NCI-H1092 treated with DMSO at 0.1 percent for 48 hours (cell line): Measurements from ENCODE around the gene CEP290.

ENCODE experiments used
- DNase-seq: peaks from one replicate; lab custom pipeline; 2025; lab: John Stamatoyannopoulos, UW

Gene CEP290

DNA sequence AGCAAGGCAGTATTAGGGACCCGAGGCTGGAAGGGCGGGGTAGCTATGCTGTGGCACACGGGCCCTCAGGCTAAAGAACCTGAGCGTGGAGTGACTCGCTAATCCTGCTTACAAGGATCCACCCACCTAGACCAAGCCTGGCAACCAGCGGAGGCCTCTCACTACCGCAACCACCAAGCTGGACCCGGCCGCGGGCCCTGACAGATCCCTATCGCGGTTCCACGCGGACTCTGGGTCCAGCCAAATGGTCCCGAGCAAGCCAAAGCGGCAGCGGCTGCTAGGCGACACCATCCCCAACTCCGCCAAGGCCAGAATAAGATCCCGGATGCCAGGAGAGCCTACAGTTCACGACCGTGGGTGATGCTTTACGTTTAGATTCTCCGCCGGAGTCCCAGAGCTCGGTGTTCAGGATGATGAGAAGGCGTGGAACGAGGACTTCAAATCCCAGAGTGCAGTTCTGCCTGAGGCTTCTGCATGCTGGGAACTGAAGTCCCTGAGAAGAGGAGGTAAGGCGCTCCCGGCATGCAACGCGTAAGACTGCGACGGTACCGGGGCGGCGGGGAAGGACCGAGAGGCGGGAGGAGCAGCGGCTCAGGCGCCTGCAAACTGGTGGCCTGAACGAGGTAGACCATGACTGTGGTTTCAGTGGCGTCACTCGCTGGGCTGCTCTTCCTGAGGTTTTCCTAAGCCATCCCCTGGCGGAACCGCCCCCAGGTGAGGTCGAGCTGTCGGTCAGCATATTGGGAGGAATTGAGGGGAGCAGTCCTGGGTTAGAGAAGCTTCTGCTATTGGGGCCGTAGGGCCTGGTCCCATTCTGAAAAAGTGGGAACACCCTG, at the start of gene CEP290, which contains the start of gene TMTC3:
Gene CEP290 (minus strand): TSS at position 315 of the 836 bp plus-strand sequence. CDS start 781 bp downstream, outside the sequence.
Gene TMTC3 (plus strand): TSS at position 534 of the 836 bp plus-strand sequence. CDS start 6,009 bp downstream, outside the sequence.
- DNase-seq, result peak; percentile 97

GRCh38 chr12:88188180-88188579, 46.3 kb upstream of the CEP290 start:
- no peak for DNase-seq

- DNase-seq, result no peak
Measured at GRCh38 chr12:88187571-88187970, 45.7 kb upstream of the CEP290 start.

- DNase-seq, result no peak
Measured at GRCh38 chr12:88185988-88186387, 44.1 kb upstream of the CEP290 start.

DNA sequence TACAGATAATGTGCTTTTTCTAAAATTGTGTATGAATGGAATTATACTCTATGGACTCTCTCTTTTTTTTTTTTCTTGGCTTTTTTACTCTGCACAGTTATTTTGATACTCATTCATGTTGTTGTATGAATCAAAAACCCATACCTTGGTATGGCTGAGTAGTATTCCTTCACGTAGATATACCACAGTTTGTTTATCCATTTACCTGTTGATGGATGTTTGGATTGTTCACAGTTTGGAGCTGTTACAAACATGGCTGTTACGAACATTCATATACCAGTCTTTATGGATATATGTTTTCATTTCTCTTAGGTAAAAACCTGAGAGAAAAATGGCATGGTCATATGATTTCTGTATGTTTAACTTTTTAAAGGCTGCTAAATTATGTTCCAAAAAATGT, 43.4 kb upstream of the CEP290 start:
- DNase-seq, result no peak

GRCh38 chr12:88184196-88184595, 42.3 kb upstream of the CEP290 start:
- no peak for DNase-seq

DNA sequence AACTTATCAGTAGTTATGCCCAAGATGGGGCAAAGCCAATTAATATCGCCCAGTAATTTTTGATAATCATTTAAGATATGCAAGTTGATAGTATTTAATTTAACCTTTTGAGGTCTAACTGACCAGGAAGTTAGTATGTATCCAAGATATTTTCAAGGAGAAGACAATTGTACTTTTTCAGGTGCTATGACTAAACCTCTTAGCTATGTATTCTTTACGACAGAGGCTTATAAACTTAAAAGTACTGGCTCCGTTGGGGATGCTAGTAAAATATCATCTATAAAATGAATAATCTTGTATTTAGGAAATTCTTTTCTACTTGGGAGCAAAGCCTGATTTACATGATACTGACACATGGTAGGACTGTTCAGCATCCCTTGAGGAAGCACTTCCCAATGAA, 40.5 kb upstream of the CEP290 start:
- no peak for DNase-seq

- no peak for DNase-seq
Measured at GRCh38 chr12:88181881-88182280, 40.0 kb upstream of the CEP290 start.

DNA sequence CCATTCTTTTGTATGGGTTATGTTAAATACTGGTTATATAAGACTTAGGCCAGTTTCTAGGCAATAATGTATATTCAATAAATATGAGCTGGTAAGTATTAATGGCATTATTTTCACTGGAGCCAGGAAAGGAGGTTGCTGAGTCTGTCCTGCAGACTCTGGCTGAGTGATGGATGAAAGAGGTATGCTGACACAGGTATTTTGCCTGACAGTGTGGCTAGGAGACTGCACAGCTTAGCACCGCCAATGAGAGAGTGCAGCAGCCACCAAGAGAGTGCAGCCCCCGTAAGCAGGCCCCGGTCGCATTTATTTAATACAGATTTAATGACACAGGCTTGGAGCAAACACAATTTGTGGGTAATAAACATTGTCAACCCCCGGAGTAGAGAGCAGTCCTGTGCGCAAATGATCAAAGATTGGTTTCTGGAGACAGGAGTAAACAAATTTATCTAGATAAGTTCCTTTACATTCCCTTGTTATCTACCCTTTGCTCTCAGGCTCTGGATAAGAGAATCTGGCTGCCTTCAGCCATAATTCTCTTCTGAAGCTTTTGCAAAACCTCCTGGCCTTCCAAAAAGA, 37.6 kb upstream of the CEP290 start:
- no peak for DNase-seq

DNA sequence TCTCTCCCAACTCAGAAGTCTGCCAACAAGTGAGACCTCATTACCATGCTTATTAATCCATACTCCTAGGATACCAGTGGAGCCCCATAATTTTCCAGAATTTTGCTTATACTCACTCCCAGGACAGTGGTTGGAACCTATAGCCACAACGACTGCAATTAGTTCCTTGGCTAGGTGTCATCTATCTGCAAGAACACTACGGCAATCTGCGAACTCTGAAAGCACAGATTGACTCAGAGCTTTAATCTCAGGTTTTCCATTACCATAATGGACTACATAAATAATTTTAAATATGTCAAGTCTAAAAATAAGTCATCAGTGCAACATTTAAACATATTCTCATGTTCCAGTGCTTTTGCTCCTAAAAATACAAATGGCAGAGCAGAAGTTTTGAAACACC, 33.7 kb upstream of the CEP290 start:
- no peak for DNase-seq

- DNase-seq, result no peak
Measured at GRCh38 chr12:88172844-88173407, 31.0 kb upstream of the CEP290 start.

GRCh38 chr12:88167384-88167783, 25.5 kb upstream of the CEP290 start:
- no peak for DNase-seq

- no peak for DNase-seq
Measured at GRCh38 chr12:88166179-88166578, 24.3 kb upstream of the CEP290 start.

DNA sequence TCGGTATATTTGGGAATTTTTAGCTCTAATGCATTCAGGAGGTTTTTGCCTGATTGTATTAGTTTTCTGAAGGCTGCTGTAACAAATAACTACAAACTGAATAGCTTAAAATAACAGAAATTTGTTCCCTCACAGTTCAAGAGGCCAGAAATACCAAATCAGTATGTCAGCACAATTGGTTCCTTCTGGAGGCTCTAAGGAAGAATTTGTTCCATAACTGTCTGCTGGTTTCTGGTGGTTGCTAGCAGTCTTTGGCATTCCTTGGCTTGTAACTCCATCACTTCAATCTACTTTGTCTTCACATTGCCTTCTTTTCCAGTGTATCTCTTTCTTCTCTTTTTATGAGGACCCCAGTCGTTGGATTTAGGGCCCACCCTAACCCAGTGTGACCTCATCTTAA, 21.5 kb upstream of the CEP290 start:
- no peak for DNase-seq

- no peak for DNase-seq
Measured at GRCh38 chr12:88156075-88156654, 14.3 kb upstream of the CEP290 start.

DNA sequence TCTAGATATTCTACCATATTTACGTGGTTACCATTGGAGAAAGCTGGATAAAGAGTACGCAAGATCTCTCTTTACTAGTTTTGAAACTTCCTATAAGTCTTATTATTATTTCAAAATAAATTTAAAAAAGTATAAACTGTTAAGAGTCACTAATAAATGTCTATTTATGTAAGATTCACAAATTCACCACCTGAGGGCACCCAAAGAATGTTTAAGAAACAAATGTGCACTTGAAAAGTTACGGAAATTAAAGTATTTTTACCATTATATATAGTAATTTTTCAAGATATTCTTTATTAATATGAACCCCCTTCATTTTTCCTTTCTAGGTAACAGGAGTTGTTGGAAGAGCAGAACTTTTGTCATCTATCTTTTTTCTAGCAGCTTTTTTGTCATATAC, 12.1 kb upstream of the CEP290 start:
- no peak for DNase-seq

DNA sequence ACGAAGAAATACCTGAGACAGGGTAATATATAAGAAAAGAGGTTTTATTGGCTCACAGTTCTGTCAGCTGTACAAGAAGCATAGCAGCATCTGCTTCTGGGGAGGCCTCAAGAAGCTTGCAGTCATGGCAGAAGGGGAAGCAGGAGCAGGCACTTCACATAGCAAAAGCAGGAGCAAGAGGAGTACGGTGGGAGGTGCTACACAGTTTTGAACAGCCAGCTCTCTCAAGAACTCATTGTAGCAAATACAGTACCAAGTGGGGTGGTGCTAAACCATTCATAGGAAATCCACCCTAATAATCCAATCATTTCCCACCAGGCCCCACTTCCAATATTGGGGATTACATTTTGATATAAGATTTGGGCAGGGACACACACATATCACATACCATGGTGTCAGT, 8.2 kb upstream of the CEP290 start:
- no peak for DNase-seq

- no peak for DNase-seq
Measured at GRCh38 chr12:88145567-88146505, 3.9 kb upstream of the CEP290 start.

- no peak for DNase-seq
Measured at GRCh38 chr12:88144546-88145468, 2.9 kb upstream of the CEP290 start.

- DNase-seq, result no peak
Measured at GRCh38 chr12:88144037-88144436, 2.1 kb upstream of the CEP290 start.

DNA sequence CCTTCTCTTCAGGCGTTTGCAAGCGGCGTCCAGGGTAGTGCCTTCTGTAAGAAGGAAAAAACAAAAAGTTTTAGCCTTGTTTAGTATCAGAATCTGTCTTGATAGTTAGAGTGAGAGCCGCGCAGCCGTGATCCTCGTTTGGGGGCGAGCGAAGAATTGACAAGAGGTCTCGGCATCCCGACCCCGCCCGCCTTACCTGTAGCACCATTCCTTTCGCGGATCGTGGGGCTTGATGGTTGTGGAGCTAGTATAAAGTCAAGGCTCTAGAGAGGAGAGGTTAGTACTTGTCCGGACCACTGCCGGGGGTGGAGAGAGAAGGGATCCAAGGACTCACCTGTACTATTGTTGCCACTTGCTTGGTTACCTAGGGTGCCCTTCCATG, 713 bp upstream of the CEP290 start:
- no peak for DNase-seq
